ENCODE data around the gene DOCK1.

DOCK1 gene

GRCh38 chr10:127275793-127276450 lies 370.7 kb downstream of the DOCK1 start:
- no peak for TF ChIP-seq CTCF (IDR thresholded peaks at IDR 0.05; ENCODE audit: control insufficient read depth, insufficient read depth, low read depth, low read length, missing control alignments)
- H3K4me3 ChIP-seq (ENCODE audit: control insufficient read depth, low read depth, low read length), result no peak overlapping the region
- no peak for DNase-seq (ENCODE audit: low read depth)

- no peak overlapping the region for H3K4me3 ChIP-seq (ENCODE audit: control insufficient read depth, low read depth, low read length)
Observed at GRCh38 chr10:127276794-127277462, 371.7 kb downstream of the DOCK1 start.

GRCh38 chr10:127278001-127278400 lies 372.8 kb downstream of the DOCK1 start:
- TF ChIP-seq CTCF (IDR thresholded peaks at IDR 0.05; ENCODE audit: control insufficient read depth, insufficient read depth, low read depth, low read length, missing control alignments), result peak; percentile 8
- H3K4me3 ChIP-seq (ENCODE audit: control insufficient read depth, low read depth, low read length), result no peak overlapping the region
- DNase-seq (ENCODE audit: low read depth), result no peak

More at GRCh38 chr10:127276794-127277462, 371.7 kb downstream of the DOCK1 start:
- no peak for DNase-seq (ENCODE audit: low read depth)
- TF ChIP-seq CTCF (IDR thresholded peaks at IDR 0.05; ENCODE audit: control insufficient read depth, insufficient read depth, low read depth, low read length, missing control alignments), result no peak

GRCh38 chr10:127279334-127279774 lies 374.1 kb downstream of the DOCK1 start:
- no peak overlapping the region for H3K4me3 ChIP-seq (ENCODE audit: control insufficient read depth, low read depth, low read length)
- TF ChIP-seq CTCF (IDR thresholded peaks at IDR 0.05; ENCODE audit: control insufficient read depth, insufficient read depth, low read depth, low read length, missing control alignments), result no peak
- DNase-seq (ENCODE audit: low read depth), result no peak

- TF ChIP-seq CTCF (IDR thresholded peaks at IDR 0.05; ENCODE audit: control insufficient read depth, insufficient read depth, low read depth, low read length, missing control alignments), result no peak
- H3K4me3 ChIP-seq (ENCODE audit: control insufficient read depth, low read depth, low read length), result no peak overlapping the region
Observed at GRCh38 chr10:127280446-127280845, 375.2 kb downstream of the DOCK1 start.

DNA sequence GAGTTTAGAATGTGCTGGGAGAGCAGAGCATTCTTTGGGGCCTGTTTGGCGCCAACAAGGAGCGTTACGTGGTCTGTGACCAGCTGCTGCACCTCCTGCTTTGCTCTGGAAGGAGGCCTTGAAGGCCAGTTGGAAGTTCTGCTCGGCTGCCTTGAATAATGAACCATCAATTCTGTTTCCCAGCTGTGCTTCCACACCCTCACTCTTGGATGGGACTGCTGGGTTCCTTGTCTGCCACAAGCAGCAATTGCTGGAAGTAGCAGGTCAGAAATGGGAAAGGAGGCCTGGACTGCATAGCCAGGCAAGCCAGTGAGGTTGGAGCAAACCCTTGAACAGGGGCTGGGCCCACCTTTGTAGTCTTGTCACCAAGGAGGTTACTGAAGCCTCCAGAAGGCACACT lies 377.8 kb downstream of the DOCK1 start:
- no peak for TF ChIP-seq CTCF (IDR thresholded peaks at IDR 0.05; ENCODE audit: control insufficient read depth, insufficient read depth, low read depth, low read length, missing control alignments)

More at GRCh38 chr10:127280446-127280845, 375.2 kb downstream of the DOCK1 start:
- no peak for DNase-seq (ENCODE audit: low read depth)

More for the DNA sequence above, 377.8 kb downstream of the DOCK1 start:
- no peak overlapping the region for H3K4me3 ChIP-seq (ENCODE audit: control insufficient read depth, low read depth, low read length)
- DNase-seq (ENCODE audit: low read depth), result no peak
